ENCODE results near the gene TTLL11.

- no peak for TF ChIP-seq CTCF (conservative IDR thresholded peaks at IDR 0.05)
- TF ChIP-seq EZH2 (IDR thresholded peaks at IDR 0.05; ENCODE audit: low read depth), result no peak
Observed at GRCh38 chr9:122036988-122037387, 56.1 kb downstream of the TTLL11 start.

Data from PC-9 (cell line).